HEK293 (cell line): ENCODE measurements around the gene DDX47.

Experiments
- ZNF639 ChIP-seq: fragments of 450-650 bp; formaldehyde crosslinking; IDR thresholded peaks from 2 replicates; pipeline ENCODE4 v1.5.1; 2016; ENCODE audit warnings: missing biosample characterization, missing genetic modification characterization
- TF ChIP-seq, protein P1 (sequence below): fragments of 450-650 bp; formaldehyde crosslinking; IDR thresholded peaks from 2 replicates; pipeline ENCODE4 v1.5.1; 2016; ENCODE audit warnings: missing biosample characterization, missing genetic modification characterization, low read depth

GRCh38 chr12:12853435-12853834 lies 40.3 kb downstream of the DDX47 start:
- TF ChIP-seq, protein P1, sequence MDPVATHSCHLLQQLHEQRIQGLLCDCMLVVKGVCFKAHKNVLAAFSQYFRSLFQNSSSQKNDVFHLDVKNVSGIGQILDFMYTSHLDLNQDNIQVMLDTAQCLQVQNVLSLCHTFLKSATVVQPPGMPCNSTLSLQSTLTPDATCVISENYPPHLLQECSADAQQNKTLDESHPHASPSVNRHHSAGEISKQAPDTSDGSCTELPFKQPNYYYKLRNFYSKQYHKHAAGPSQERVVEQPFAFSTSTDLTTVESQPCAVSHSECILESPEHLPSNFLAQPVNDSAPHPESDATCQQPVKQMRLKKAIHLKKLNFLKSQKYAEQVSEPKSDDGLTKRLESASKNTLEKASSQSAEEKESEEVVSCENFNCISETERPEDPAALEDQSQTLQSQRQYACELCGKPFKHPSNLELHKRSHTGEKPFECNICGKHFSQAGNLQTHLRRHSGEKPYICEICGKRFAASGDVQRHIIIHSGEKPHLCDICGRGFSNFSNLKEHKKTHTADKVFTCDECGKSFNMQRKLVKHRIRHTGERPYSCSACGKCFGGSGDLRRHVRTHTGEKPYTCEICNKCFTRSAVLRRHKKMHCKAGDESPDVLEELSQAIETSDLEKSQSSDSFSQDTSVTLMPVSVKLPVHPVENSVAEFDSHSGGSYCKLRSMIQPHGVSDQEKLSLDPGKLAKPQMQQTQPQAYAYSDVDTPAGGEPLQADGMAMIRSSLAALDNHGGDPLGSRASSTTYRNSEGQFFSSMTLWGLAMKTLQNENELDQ (tag by site-specific recombination): no peak
- no peak for TF ChIP-seq ZNF639
